ENCODE measurements around the gene NKAIN4.

NKAIN4 gene

DNA sequence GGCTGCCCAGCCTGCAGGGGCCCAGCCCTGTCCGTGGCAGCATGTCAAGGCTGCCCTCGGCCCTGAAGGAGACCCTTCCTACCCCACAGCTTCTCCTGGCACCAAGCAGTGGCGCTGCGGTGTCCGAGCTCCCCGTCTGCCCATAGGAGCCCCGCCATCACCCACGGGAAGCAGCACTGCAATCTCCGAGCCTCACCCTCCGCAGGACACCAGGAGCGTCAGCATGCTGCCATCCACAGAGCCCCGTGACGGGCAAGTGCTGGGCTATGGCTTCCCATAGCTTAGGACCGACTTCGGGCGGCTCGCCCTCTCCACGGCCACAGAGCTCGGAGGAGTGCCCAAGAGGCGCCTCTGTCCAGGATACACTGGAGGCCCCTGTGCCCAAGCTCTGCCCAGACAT lies 63.4 kb downstream of the NKAIN4 start:
- ATAC-seq = no peak

Data from activated CD4-positive, CD25-positive, alpha-beta regulatory T cell treated with anti-CD3 and anti-CD28 coated beads, Interleukin-2, amount 50 U/mL, for 24 hours (primary cell).